Stomach smooth muscle (tissue), 2 donors: ENCODE measurements around the gene TOMM40.
"Not testable (repeated sequence)": the region's sequence is repeated elsewhere in the genome, so short reads cannot be mapped to it uniquely, and the experiment has no call there.

Experiments
- H3K27ac ChIP-seq: one replicate; pipeline ENCODE4 v1.7.0; 2013; ENCODE audit warnings: mild to moderate bottlenecking, low read length, inconsistent platforms
- H3K27me3 ChIP-seq, 2 donors: one replicate each; pipeline ENCODE4 v1.7.0; 2013; ENCODE audit warnings: low read length in 2 of 2; ENCODE audit not compliant: insufficient read depth in 2 of 2, control insufficient read depth in 1 of 2
- H3K36me3 ChIP-seq, 2 donors: one replicate each; pipeline ENCODE4 v1.7.0; 2013; ENCODE audit warnings: low read length in 2 of 2; ENCODE audit not compliant: control insufficient read depth in 2 of 2, insufficient read depth in 2 of 2
- H3K4me1 ChIP-seq: one replicate; pipeline ENCODE4 v1.7.0; 2013; ENCODE audit warnings: low read length; ENCODE audit not compliant: control insufficient read depth, insufficient read depth
- H3K4me3 ChIP-seq, 2 donors: one replicate each; pipeline ENCODE4 v1.7.0; 2013; ENCODE audit warnings: low read length in 2 of 2
- H3K9ac ChIP-seq, 2 donors: one replicate each; pipeline ENCODE4 v1.7.0; 2013; ENCODE audit warnings: low read length in 2 of 2, mild to moderate bottlenecking in 1 of 2
- H3K9me3 ChIP-seq, 2 donors: one replicate each; pipeline ENCODE4 v1.7.0; 2013; ENCODE audit warnings: low read length in 2 of 2; ENCODE audit not compliant: control insufficient read depth in 2 of 2
- donor health status: healthy.
- donor health status: Pancreatic carcinoma.

The TOMM40 gene

GRCh38 chr19:44872661-44873060, 18.4 kb upstream of the TOMM40 start:
- no peaks in the 10 kb centered on the region for H3K27me3 ChIP-seq
- no peaks in the 10 kb centered on the region for H3K9me3 ChIP-seq
- H3K27ac ChIP-seq, result no peak overlapping the region
- H3K4me3 ChIP-seq, result no peak overlapping the region
- no peak overlapping the region for H3K9ac ChIP-seq
- H3K36me3 ChIP-seq, result peaks cover 43 to 51% of the 10 kb centered on the region in 2 donors
- H3K4me1 ChIP-seq, result peaks cover 2% of the 10 kb centered on the region

GRCh38 chr19:44874317-44874716, 16.7 kb upstream of the TOMM40 start:
- no peak overlapping the region for H3K27ac ChIP-seq
- no peaks in the 10 kb centered on the region for H3K9me3 ChIP-seq
- no peak overlapping the region for H3K4me3 ChIP-seq
- H3K4me1 ChIP-seq, result peaks cover 2% of the 10 kb centered on the region
- H3K9ac ChIP-seq, result no peak overlapping the region
- H3K27me3 ChIP-seq, result no peaks in the 10 kb centered on the region
- peaks cover 45 to 48% of the 10 kb centered on the region in 2 donors for H3K36me3 ChIP-seq

- Histone ChIP-seq H3K36me3 (peaks cover 42 to 48% of the 10 kb centered on the region in 2 donors), H3K4me1 (no peaks in the 10 kb centered on the region), H3K9ac (no peak overlapping the region), H3K4me3 (no peak overlapping the region), H3K27ac (no peak overlapping the region), H3K27me3 (no peaks in the 10 kb centered on the region), H3K9me3 (no peaks in the 10 kb centered on the region)
Measured at GRCh38 chr19:44875666-44876451, 15.2 kb upstream of the TOMM40 start.

- peaks cover 36 to 42% of the 10 kb centered on the region in 2 donors for H3K36me3 ChIP-seq
- no peak overlapping the region for H3K27ac ChIP-seq
- H3K4me1 ChIP-seq, result no peaks in the 10 kb centered on the region
Measured at GRCh38 chr19:44876930-44877535, 14.0 kb upstream of the TOMM40 start.

GRCh38 chr19:44878120-44878865, 12.8 kb upstream of the TOMM40 start:
- Histone ChIP-seq H3K4me3 (no peak overlapping the region), H3K27me3 (no peaks in the 10 kb centered on the region), H3K9me3 (no peaks in the 10 kb centered on the region), H3K4me1 (no peaks in the 10 kb centered on the region), H3K9ac (no peak overlapping the region), H3K36me3 (peaks cover 26 to 32% of the 10 kb centered on the region in 2 donors), H3K27ac (no peak overlapping the region)

More at GRCh38 chr19:44876930-44877535, 14.0 kb upstream of the TOMM40 start:
- H3K27me3 ChIP-seq, result no peaks in the 10 kb centered on the region
- no peaks in the 10 kb centered on the region for H3K9me3 ChIP-seq
- no peak overlapping the region for H3K4me3 ChIP-seq
- no peak overlapping the region for H3K9ac ChIP-seq

- no peak overlapping the region for H3K9ac ChIP-seq
- H3K9me3 ChIP-seq, result no peaks in the 10 kb centered on the region
- no peaks in the 10 kb centered on the region for H3K27me3 ChIP-seq
- no peak overlapping the region for H3K4me3 ChIP-seq
- peaks cover 21 to 23% of the 10 kb centered on the region in 2 donors for H3K36me3 ChIP-seq
- H3K27ac ChIP-seq, result no peak overlapping the region
- no peaks in the 10 kb centered on the region for H3K4me1 ChIP-seq
Measured at GRCh38 chr19:44879309-44880065, 11.6 kb upstream of the TOMM40 start.

GRCh38 chr19:44882063-44882462, 9.0 kb upstream of the TOMM40 start:
- Histone ChIP-seq H3K9me3 (no peaks in the 10 kb centered on the region), H3K27me3 (no peaks in the 10 kb centered on the region), H3K36me3 (peaks cover 5 to 14% of the 10 kb centered on the region in 2 donors)

GRCh38 chr19:44882619-44883397, 8.2 kb upstream of the TOMM40 start:
- H3K9me3 ChIP-seq, H3K27ac ChIP-seq, H3K27me3 ChIP-seq, H3K4me3 ChIP-seq, H3K4me1 ChIP-seq, H3K9ac ChIP-seq: not testable (repeated sequence)
- peaks cover 3 to 15% of the 10 kb centered on the region in 2 donors for H3K36me3 ChIP-seq

More at GRCh38 chr19:44882063-44882462, 9.0 kb upstream of the TOMM40 start:
- Histone ChIP-seq H3K4me1 (no peaks in the 10 kb centered on the region), H3K27ac (no peak overlapping the region), H3K4me3 (no peak overlapping the region), H3K9ac (no peak overlapping the region)

- no peaks in the 10 kb centered on the region for H3K27me3 ChIP-seq
- H3K9ac ChIP-seq, result no peak overlapping the region
- H3K9me3 ChIP-seq, result no peaks in the 10 kb centered on the region
- H3K4me1 ChIP-seq, result no peaks in the 10 kb centered on the region
- H3K36me3 ChIP-seq, result peaks cover 8 to 20% of the 10 kb centered on the region in 2 donors
- H3K4me3 ChIP-seq, result no peak overlapping the region
- H3K27ac ChIP-seq, result no peak overlapping the region
Measured at GRCh38 chr19:44883922-44884321, 7.1 kb upstream of the TOMM40 start.

GRCh38 chr19:44884566-44884965, 6.5 kb upstream of the TOMM40 start:
- no peak overlapping the region for H3K9ac ChIP-seq
- H3K27ac ChIP-seq, result no peak overlapping the region
- H3K4me1 ChIP-seq, result peaks cover 1% of the 10 kb centered on the region
- H3K36me3 ChIP-seq, result peaks cover 8 to 19% of the 10 kb centered on the region in 2 donors
- no peaks in the 10 kb centered on the region for H3K9me3 ChIP-seq
- H3K27me3 ChIP-seq, result no peaks in the 10 kb centered on the region
- no peak overlapping the region for H3K4me3 ChIP-seq
